Skeletal muscle tissue (tissue), 4 donors: ENCODE measurements around the gene FRMD3. TPM values are rescaled to one million over a fixed set of nuclear protein-coding genes. Genes with fewer than 3 reads are reported as not detected.

ENCODE experiments used
- H3K27ac ChIP-seq: one replicate; pipeline ENCODE4 v1.7.0; 2013; ENCODE audit warnings: mild to moderate bottlenecking, low read depth, low read length, inconsistent platforms
- H3K27me3 ChIP-seq, 3 donors: one replicate each; pipeline ENCODE4 v1.7.0; 2013; ENCODE audit warnings: low read length in 3 of 3; ENCODE audit not compliant: control insufficient read depth in 3 of 3, insufficient read depth in 3 of 3
- H3K36me3 ChIP-seq, 3 donors: one replicate each; pipeline ENCODE4 v1.7.0; 2013; ENCODE audit warnings: low read length in 3 of 3; ENCODE audit not compliant: control insufficient read depth in 3 of 3, insufficient read depth in 3 of 3
- H3K4me1 ChIP-seq, 3 donors: one replicate each; pipeline ENCODE4 v1.7.0; 2013; ENCODE audit warnings: low read length in 3 of 3, mild to moderate bottlenecking in 3 of 3; ENCODE audit not compliant: control insufficient read depth in 3 of 3, insufficient read depth in 3 of 3
- H3K4me3 ChIP-seq, 3 donors: one replicate each; pipeline ENCODE4 v1.7.0; 2013; ENCODE audit warnings: low read length in 3 of 3
- H3K9ac ChIP-seq, 3 donors: one replicate each; pipeline ENCODE4 v1.7.0; 2013; ENCODE audit warnings: low read length in 3 of 3, mild to moderate bottlenecking in 3 of 3, moderate library complexity in 2 of 3, low read depth in 1 of 3
- H3K9me3 ChIP-seq, 3 donors: one replicate each; pipeline ENCODE4 v1.7.0; 2013; ENCODE audit warnings: low read length in 3 of 3; ENCODE audit not compliant: control insufficient read depth in 3 of 3
- total RNA-seq: library from RNA; depleted of rRNA; stranded (reverse); fragments of >200 nt; gene quantifications from one replicate; pipeline ENCODE4 v1.2.3, GENCODE V29; 2014
- donor health status: Osteomylitis.

The FRMD3 gene
- total RNA-seq, 1 donor from 2014 or later: 27.7 TPM

- Histone ChIP-seq H3K9ac (no peak overlapping the region), H3K4me1 (peaks cover 3 to 6% (median 5%) of the 10 kb centered on the region in 3 donors), H3K27ac (no peak overlapping the region)
Measured at GRCh38 chr9:83257937-83258891, 280.0 kb downstream of the FRMD3 start.

DNA sequence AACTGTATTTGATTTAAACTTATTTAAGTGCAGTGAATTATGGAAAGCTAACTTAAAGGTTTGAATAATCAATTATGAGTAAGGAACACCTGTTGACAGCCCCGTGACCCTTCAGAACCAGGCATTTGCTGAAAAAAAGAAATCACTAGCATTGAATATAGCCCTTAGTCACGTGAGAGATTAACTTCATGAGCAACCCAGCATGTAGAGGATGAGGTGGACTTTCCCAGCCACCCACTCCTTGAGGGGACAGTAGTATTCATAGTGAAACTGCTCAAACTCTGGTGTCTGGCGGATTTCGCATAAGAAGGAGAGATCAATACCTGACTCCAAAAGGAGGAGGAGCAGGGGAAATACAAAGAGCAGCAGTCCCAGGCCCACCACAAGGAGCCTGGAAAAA lies 290.5 kb downstream of the FRMD3 start:
- peaks cover 0 to 5% (median 0%) of the 10 kb centered on the region in 3 donors for H3K4me1 ChIP-seq
- no peak overlapping the region for H3K27ac ChIP-seq
- no peaks in the 10 kb centered on the region for H3K27me3 ChIP-seq
- H3K4me3 ChIP-seq: no peak overlapping the region
- no peak overlapping the region for H3K9ac ChIP-seq
- H3K36me3 ChIP-seq: peaks cover 0 to 4% (median 3%) of the 10 kb centered on the region in 3 donors
- H3K9me3 ChIP-seq: peaks cover 0 to 2% (median 0%) of the 10 kb centered on the region in 3 donors

More at GRCh38 chr9:83257937-83258891, 280.0 kb downstream of the FRMD3 start:
- no peaks in the 10 kb centered on the region for H3K36me3 ChIP-seq
- H3K4me3 ChIP-seq: no peak overlapping the region
- H3K9me3 ChIP-seq: no peaks in the 10 kb centered on the region
- H3K27me3 ChIP-seq: no peaks in the 10 kb centered on the region

DNA sequence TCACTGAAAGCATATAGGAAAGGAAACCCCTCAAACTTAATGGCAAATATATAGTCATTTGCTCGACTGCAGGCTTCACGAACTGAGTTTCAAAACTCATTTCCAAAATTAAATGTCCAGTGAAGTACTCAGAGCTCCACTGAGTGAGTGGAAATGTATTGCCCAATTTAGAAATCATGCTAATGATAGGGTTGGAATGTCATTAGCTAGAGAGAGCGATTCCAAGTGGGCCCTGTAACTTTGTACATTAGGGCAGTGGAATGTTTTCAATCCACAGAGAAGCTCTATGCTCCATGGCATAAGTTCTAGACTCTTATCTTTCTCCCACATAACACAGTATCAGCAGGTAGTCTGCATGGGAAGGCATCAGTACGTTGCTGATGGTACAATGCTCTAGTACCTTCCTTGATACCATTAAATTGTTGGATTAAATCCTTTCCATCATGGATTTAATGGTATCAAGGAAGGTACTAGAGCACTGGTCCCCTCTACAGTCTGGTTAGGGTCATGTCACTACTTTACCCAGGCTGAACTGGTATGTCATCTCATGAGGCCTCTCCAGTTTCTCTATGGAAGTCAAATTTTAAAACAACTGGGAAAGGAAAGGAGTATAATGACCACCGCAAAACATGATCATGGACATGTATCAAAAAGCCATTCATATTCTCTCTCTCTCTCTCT lies 292.1 kb downstream of the FRMD3 start:
- H3K4me1 ChIP-seq: peaks cover 0 to 5% (median 0%) of the 10 kb centered on the region in 3 donors
- H3K4me3 ChIP-seq: no peak overlapping the region
- H3K27me3 ChIP-seq: no peaks in the 10 kb centered on the region
- H3K36me3 ChIP-seq: peaks cover 3 to 6% (median 4%) of the 10 kb centered on the region in 3 donors
- no peak overlapping the region for H3K27ac ChIP-seq
- peaks cover 0 to 2% (median 0%) of the 10 kb centered on the region in 3 donors for H3K9me3 ChIP-seq
- H3K9ac ChIP-seq: no peak overlapping the region

GRCh38 chr9:83242066-83242465 lies 296.1 kb downstream of the FRMD3 start:
- Histone ChIP-seq H3K9me3 (peaks cover 0 to 2% (median 0%) of the 10 kb centered on the region in 3 donors), H3K4me3 (no peak overlapping the region), H3K27me3 (no peaks in the 10 kb centered on the region), H3K36me3 (peaks cover 0 to 6% (median 4%) of the 10 kb centered on the region in 3 donors), H3K27ac (no peak overlapping the region), H3K9ac (no peak overlapping the region), H3K4me1 (peaks cover 4 to 10% (median 8%) of the 10 kb centered on the region in 3 donors)

- Histone ChIP-seq H3K4me3 (no peak overlapping the region), H3K4me1 (peaks cover 5 to 8% (median 6%) of the 10 kb centered on the region in 3 donors), H3K36me3 (peaks cover 0 to 6% (median 4%) of the 10 kb centered on the region in 3 donors), H3K27me3 (no peaks in the 10 kb centered on the region), H3K9ac (no peak overlapping the region), H3K9me3 (peaks cover 0 to 2% (median 0%) of the 10 kb centered on the region in 3 donors), H3K27ac (no peak overlapping the region)
Measured at GRCh38 chr9:83240671-83241070, 297.5 kb downstream of the FRMD3 start.

- no peak overlapping the region for H3K27ac ChIP-seq
- H3K4me3 ChIP-seq: no peak overlapping the region
- H3K27me3 ChIP-seq: no peaks in the 10 kb centered on the region
- H3K36me3 ChIP-seq: peaks cover 0 to 6% (median 4%) of the 10 kb centered on the region in 3 donors
- no peak overlapping the region for H3K9ac ChIP-seq
- H3K4me1 ChIP-seq: peaks cover 5 to 8% (median 6%) of the 10 kb centered on the region in 3 donors
- peaks cover 0 to 2% (median 0%) of the 10 kb centered on the region in 3 donors for H3K9me3 ChIP-seq
Measured at GRCh38 chr9:83239747-83240146, 298.5 kb downstream of the FRMD3 start.

- no peak overlapping the region for H3K9ac ChIP-seq
- peaks cover 5 to 8% (median 6%) of the 10 kb centered on the region in 3 donors for H3K4me1 ChIP-seq
- peaks cover 0 to 6% (median 4%) of the 10 kb centered on the region in 3 donors for H3K36me3 ChIP-seq
- no peak overlapping the region for H3K27ac ChIP-seq
- peaks cover 0 to 2% (median 0%) of the 10 kb centered on the region in 3 donors for H3K9me3 ChIP-seq
- no peaks in the 10 kb centered on the region for H3K27me3 ChIP-seq
- H3K4me3 ChIP-seq: no peak overlapping the region
Measured at GRCh38 chr9:83238871-83239640, 299.1 kb downstream of the FRMD3 start.

- Histone ChIP-seq H3K4me1 (peaks cover 9 to 12% (median 10%) of the 10 kb centered on the region in 3 donors), H3K9me3 (no peaks in the 10 kb centered on the region), H3K27ac (no peak overlapping the region), H3K36me3 (no peaks in the 10 kb centered on the region), H3K4me3 (no peak overlapping the region), H3K27me3 (no peaks in the 10 kb centered on the region), H3K9ac (no peak overlapping the region)
Measured at GRCh38 chr9:83236029-83236696, 302.0 kb downstream of the FRMD3 start.

DNA sequence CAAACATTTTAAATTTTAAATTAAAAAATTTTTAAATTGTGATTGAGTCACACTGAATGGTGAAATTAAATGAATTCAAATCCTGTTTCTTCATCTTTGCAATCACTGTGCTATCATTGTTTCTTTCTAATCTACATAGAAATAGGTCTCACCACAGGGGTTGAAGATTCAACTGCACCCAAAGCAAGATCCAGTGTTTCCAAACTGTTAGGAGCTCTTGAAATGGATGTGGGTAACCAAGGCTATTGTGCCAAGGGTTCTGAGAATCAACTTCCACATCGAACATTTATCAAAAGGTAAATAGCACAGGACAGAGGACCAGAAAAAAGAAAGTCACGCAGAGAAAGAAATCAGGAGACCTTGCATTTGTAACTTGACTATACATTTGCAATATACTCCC lies 302.7 kb downstream of the FRMD3 start:
- Histone ChIP-seq H3K4me1 (peaks cover 9 to 16% (median 15%) of the 10 kb centered on the region in 3 donors), H3K4me3 (no peak overlapping the region), H3K9ac (no peak overlapping the region), H3K9me3 (no peaks in the 10 kb centered on the region), H3K27me3 (no peaks in the 10 kb centered on the region), H3K27ac (no peak overlapping the region), H3K36me3 (no peaks in the 10 kb centered on the region)
